GM12872 (cell line): Measurements from ENCODE around the gene DECR2.

ENCODE experiments used
- TF ChIP-seq, protein P1 (sequence below): IDR thresholded peaks from 3 replicates; pipeline ENCODE4 v1.5.1; 2011; ENCODE audit warnings: low read depth, mild to moderate bottlenecking, low read length, moderate library complexity; ENCODE audit not compliant: insufficient read depth

DECR2 gene

DNA sequence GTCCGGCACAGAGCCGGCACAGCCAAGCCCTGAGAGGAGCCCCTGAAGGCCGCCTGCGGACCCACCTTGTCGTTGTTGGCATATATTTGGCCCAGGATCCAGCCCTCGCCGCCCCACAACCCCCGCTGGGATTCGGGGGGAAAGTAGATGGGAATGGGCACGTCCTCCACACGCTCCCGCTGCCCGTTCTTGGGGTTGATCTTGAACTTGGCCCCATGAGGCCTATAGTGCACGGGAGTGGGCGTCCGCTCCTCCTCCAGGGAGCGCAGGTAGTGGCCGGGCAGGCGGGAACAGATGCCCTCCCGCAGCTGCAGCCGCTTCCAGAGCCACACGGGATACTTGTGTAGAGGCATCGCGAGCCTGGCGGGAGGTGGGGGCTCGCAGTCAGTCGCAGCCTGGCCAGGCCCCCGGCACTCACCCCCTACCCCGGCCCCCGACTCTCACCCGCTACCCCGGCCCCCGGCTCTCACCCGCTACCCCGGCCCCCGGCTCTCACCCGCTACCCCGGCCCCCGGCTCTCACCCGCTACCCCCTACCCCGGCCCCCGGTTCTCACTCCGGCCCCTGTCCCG lies 31.7 kb upstream of the DECR2 start:
- TF ChIP-seq, protein P1, sequence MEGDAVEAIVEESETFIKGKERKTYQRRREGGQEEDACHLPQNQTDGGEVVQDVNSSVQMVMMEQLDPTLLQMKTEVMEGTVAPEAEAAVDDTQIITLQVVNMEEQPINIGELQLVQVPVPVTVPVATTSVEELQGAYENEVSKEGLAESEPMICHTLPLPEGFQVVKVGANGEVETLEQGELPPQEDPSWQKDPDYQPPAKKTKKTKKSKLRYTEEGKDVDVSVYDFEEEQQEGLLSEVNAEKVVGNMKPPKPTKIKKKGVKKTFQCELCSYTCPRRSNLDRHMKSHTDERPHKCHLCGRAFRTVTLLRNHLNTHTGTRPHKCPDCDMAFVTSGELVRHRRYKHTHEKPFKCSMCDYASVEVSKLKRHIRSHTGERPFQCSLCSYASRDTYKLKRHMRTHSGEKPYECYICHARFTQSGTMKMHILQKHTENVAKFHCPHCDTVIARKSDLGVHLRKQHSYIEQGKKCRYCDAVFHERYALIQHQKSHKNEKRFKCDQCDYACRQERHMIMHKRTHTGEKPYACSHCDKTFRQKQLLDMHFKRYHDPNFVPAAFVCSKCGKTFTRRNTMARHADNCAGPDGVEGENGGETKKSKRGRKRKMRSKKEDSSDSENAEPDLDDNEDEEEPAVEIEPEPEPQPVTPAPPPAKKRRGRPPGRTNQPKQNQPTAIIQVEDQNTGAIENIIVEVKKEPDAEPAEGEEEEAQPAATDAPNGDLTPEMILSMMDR: no peak

DNA sequence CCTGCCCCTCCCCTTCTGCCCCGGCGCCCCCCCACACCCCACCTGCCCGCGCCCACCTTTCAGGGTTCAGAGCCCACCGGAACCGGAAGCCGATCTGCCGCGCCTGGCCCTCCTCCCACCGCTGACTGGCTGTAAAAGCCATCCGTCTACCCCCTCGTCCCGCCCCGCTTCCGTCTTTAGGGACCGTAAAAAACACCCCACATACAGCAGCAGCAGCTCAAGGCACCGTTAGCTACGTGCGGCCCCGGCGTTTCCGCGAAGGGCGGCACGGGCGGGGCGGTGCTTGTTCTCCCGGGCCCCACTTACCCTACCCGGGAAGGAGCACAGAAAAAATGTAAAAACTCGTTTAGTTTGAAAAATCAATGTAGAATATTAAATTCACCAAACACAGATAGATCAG lies 31.2 kb upstream of the DECR2 start, which contains the start of gene MRPL28:
Gene MRPL28, minus strand, starts transcription at position 96 of the 400 bp plus-strand sequence. CDS start 320 bp downstream, outside the sequence.
- TF ChIP-seq, protein P1: no peak

DNA sequence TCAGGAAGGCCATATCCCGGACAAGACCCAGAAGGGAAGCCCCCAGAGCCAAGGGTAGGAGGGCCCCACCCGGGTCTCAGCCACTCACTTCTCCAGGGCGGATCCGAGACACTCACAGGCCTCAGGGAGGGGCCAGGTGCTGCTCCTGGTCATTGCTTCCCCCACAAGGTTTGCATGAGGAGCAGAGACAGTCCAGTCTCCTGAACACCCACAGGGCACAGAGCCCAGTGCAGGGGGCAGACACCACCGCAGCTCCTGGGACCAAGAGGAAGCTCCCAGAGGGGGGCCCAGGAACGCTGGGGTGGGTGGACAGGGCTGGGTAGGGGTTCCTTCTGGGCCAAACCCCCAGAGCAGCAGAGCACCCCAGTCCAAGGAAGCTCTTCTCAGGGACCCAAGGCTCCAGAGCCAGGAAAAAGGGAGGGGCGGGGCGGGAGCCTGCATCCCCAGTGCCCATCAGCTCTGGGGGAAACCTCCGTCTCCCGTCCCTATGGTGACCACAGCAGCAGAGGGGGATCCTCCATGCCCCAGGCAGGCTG lies 30.6 kb upstream of the DECR2 start:
- TF ChIP-seq, protein P1: no peak

DNA sequence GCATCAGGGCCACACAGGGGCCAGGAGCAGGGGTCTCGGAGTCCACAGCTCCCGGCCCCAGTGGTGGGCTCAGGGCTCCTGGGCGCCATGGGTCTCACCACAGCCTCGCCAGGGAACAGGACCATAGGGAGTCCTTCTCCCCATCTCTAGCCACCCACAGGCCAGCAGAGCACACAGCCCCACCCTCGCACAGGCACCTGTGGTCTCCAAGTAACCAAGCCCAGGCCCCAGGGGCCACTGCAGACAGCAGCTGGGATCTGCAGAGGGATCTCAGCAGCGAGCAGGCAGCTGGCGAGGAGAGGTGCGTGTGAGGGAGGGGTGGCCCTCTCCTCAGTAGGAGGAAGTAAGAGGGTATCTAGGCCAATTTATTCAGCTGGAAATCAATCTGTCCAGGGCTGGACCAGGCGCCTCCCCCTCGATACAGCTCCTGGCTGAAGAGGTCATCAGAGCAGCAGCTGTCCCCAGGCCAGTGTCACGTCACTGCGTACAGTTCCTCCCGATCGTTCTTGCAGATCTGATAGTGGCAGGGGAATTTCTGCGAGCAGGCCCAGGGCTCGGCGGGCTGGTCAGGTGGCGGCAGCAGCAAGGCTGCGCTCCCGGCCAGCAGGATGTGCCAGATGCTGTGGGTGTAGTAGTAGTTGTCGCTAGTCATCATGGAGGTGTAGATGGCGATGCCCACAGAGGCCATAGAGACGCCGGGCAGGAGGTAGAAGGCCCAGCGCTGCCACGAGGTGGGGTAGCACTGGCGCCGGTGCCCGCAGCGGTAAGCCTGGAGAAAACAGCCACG lies 30.0 kb upstream of the DECR2 start:
- TF ChIP-seq, protein P1: no peak

DNA sequence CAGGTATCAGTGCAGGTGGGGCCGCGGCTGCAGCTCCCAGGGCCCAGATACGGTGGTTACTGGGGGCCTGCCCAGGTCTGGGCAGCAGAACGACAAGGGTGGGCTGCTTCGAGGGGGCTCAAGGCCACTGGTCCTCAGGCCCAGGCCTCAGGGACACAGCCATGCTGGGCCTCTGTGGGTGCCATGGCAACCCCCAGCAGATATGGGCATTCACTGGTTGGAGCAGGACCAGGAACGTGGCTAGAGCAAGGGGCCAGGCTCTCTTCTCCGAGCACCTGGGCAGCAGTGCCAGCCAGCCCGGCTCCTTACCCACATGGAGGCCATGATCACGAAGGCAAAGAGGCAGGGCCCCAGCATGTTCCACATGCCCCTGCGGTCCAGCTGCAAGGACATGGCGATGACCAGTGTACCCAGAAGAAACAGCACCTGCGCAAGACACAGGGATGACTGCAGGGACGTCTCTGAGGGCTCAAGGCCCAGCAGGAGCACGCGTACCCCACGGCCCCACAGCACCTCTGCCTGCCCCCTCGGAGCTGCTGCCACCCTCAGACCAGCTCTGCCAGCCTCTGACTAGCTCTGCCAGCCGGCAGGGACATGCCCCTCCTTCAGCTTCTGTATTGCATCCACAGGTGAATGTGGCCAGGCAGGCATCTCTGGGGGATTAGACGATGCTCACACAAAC lies 29.2 kb upstream of the DECR2 start:
- TF ChIP-seq, protein P1: no peak

DNA sequence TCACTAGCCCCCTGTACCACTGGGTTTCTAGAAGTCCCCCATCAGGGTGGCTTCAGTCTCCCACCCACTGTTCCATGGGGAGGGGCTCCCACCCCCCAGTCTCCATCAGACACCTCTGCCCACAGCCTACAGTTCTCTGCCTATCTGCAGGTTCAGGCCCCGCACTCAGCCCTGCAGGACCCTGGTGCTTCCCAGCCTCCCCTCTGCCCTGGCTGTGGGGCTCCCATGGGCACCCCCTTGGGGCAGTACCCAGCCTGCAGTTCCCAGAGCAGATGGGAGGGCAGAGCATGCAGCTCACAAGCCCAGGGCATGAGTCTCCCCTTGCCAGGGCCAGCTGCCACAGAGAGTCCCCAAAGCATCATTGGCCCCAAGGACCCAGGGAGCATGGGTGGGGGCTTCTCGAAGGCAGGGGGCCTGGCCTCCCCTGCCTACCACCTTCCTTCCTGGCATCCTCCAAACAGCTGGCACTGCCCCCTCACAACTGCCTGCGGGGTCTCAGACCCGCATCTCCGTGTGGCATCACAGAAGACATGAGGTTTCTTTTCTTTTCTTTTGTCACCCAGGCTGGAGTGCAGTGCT lies 28.6 kb upstream of the DECR2 start:
- TF ChIP-seq, protein P1: no peak
